Measurements from ENCODE around the gene PHLDA1.

PHLDA1 gene

GRCh38 chr12:76047060-76047459, 15.5 kb upstream of the PHLDA1 start:
- peaks cover 7% of the 10 kb centered on the region; the same call in 1 of the 2 replicates for H3K36me3 ChIP-seq (ENCODE audit: insufficient read depth)
- H3K4me1 ChIP-seq (ENCODE audit: low read depth, poor library complexity, severe bottlenecking) = no peaks in the 10 kb centered on the region
- no peak for TF ChIP-seq CTCF (conservative IDR thresholded peaks at IDR 0.05; ENCODE audit: low read depth, low read length)
- H3K4me2 ChIP-seq = no peak overlapping the region
- H3K27me3 ChIP-seq (ENCODE audit: insufficient read depth, low read depth) = no peaks in the 10 kb centered on the region
- H3K27ac ChIP-seq = no peak overlapping the region
- H4K20me1 ChIP-seq (ENCODE audit: insufficient read depth) = no peaks in the 10 kb centered on the region; the same call in 1 of the 2 replicates
- no peaks in the 10 kb centered on the region for H3K79me2 ChIP-seq (ENCODE audit: insufficient read depth, low read depth)
- H3K9ac ChIP-seq = no peak overlapping the region
- H2AFZ ChIP-seq (ENCODE audit: low read depth) = no peak overlapping the region
- no peak overlapping the region for H3K4me3 ChIP-seq (IDR thresholded peaks at IDR 0.05; ENCODE audit: insufficient read depth, low read depth, low read length)

- H3K27me3 ChIP-seq (ENCODE audit: insufficient read depth, low read depth) = no peaks in the 10 kb centered on the region
- no peak overlapping the region for H3K4me2 ChIP-seq
- no peak overlapping the region for H3K4me3 ChIP-seq (IDR thresholded peaks at IDR 0.05; ENCODE audit: insufficient read depth, low read depth, low read length)
- no peaks in the 10 kb centered on the region for H3K79me2 ChIP-seq (ENCODE audit: insufficient read depth, low read depth)
- H2AFZ ChIP-seq (ENCODE audit: low read depth) = no peak overlapping the region
- no peak for TF ChIP-seq CTCF (conservative IDR thresholded peaks at IDR 0.05; ENCODE audit: low read depth, low read length)
- no peak overlapping the region for H3K9ac ChIP-seq
- no peaks in the 10 kb centered on the region for H3K36me3 ChIP-seq (ENCODE audit: insufficient read depth)
- no peaks in the 10 kb centered on the region for H4K20me1 ChIP-seq (ENCODE audit: insufficient read depth)
- no peak overlapping the region for H3K27ac ChIP-seq
- no peaks in the 10 kb centered on the region for H3K4me1 ChIP-seq (ENCODE audit: low read depth, poor library complexity, severe bottlenecking)
These were observed 11.8 kb upstream of the PHLDA1 start for GRCh38 chr12:76043377-76043776.

GRCh38 chr12:76042147-76042546, 10.6 kb upstream of the PHLDA1 start:
- Histone ChIP-seq H3K4me1 (ENCODE audit: low read depth, poor library complexity, severe bottlenecking) (no peaks in the 10 kb centered on the region), H3K27ac (no peak overlapping the region), H3K36me3 (ENCODE audit: insufficient read depth) (no peaks in the 10 kb centered on the region), H3K4me2 (no peak overlapping the region), H3K4me3 (IDR thresholded peaks at IDR 0.05; ENCODE audit: insufficient read depth, low read depth, low read length) (no peak overlapping the region), H4K20me1 (ENCODE audit: insufficient read depth) (no peaks in the 10 kb centered on the region), H3K9ac (no peak overlapping the region), H3K79me2 (ENCODE audit: insufficient read depth, low read depth) (no peaks in the 10 kb centered on the region), H3K27me3 (ENCODE audit: insufficient read depth, low read depth) (no peaks in the 10 kb centered on the region), H2AFZ (ENCODE audit: low read depth) (no peak overlapping the region)
- no peak for TF ChIP-seq CTCF (conservative IDR thresholded peaks at IDR 0.05; ENCODE audit: low read depth, low read length)

GRCh38 chr12:76041406-76041805, 9.8 kb upstream of the PHLDA1 start:
- H2AFZ ChIP-seq (ENCODE audit: low read depth) = no peak overlapping the region
- no peak overlapping the region for H3K4me2 ChIP-seq
- H3K4me1 ChIP-seq (ENCODE audit: low read depth, poor library complexity, severe bottlenecking) = no peaks in the 10 kb centered on the region
- no peak overlapping the region for H3K9ac ChIP-seq
- no peaks in the 10 kb centered on the region for H3K36me3 ChIP-seq (ENCODE audit: insufficient read depth)
- no peak for TF ChIP-seq CTCF (conservative IDR thresholded peaks at IDR 0.05; ENCODE audit: low read depth, low read length)
- no peak overlapping the region for H3K27ac ChIP-seq
- H4K20me1 ChIP-seq (ENCODE audit: insufficient read depth) = no peaks in the 10 kb centered on the region
- H3K4me3 ChIP-seq (IDR thresholded peaks at IDR 0.05; ENCODE audit: insufficient read depth, low read depth, low read length) = no peak overlapping the region
- H3K79me2 ChIP-seq (ENCODE audit: insufficient read depth, low read depth) = no peaks in the 10 kb centered on the region
- no peaks in the 10 kb centered on the region for H3K27me3 ChIP-seq (ENCODE audit: insufficient read depth, low read depth)
